WERI-Rb-1 (cell line): ENCODE data around the gene PSTPIP1.

ENCODE experiments used
- DNase-seq: peaks from one replicate; pipeline ENCODE4 v3.0.0-alpha.2; 2020
- H3K27ac ChIP-seq: fragments of 250-450 bp; sonication (Bioruptor Pico); 2 replicates; pipeline ENCODE4 v1.5.1; 2020; ENCODE audit warnings: mild to moderate bottlenecking, moderate library complexity
- H3K27me3 ChIP-seq: fragments of 250-450 bp; sonication (Bioruptor Pico); 2 replicates; pipeline ENCODE4 v1.5.1; 2021; ENCODE audit warnings: mild to moderate bottlenecking, low read depth, moderate library complexity; ENCODE audit not compliant: insufficient read depth, severe bottlenecking
- H3K36me3 ChIP-seq: fragments of 250-450 bp; sonication (Bioruptor Pico); 2 replicates; pipeline ENCODE4 v1.5.1; 2020; ENCODE audit warnings: mild to moderate bottlenecking, moderate library complexity
- H3K4me3 ChIP-seq: 2 replicates; pipeline ENCODE4 v1.5.1; 2011; ENCODE audit warnings: low read depth, mild to moderate bottlenecking, control low read depth, low read length
- H3K9me3 ChIP-seq: fragments of 250-450 bp; sonication (Bioruptor Pico); 2 replicates; pipeline ENCODE4 v1.5.1; 2021; ENCODE audit warnings: mild to moderate bottlenecking, moderate library complexity; ENCODE audit not compliant: severe bottlenecking
- CTCF ChIP-seq: IDR thresholded peaks from 2 replicates; pipeline ENCODE4 v1.5.1; 2011; ENCODE audit warnings: low read depth, mild to moderate bottlenecking, control low read depth, inconsistent platforms, low read length

Gene PSTPIP1

GRCh38 chr15:77010857-77011256 lies 15.9 kb downstream of the PSTPIP1 start:
- Histone ChIP-seq H3K27me3 (no peaks in the 10 kb centered on the region), H3K27ac (no peak overlapping the region), H3K4me3 (no peak overlapping the region), H3K9me3 (no peaks in the 10 kb centered on the region), H3K36me3 (no peaks in the 10 kb centered on the region)
- no peak for DNase-seq
- no peak for TF ChIP-seq CTCF

GRCh38 chr15:77012117-77012712 lies 17.3 kb downstream of the PSTPIP1 start:
- no peak overlapping the region for H3K4me3 ChIP-seq
- TF ChIP-seq CTCF = no peak
- H3K27me3 ChIP-seq = no peaks in the 10 kb centered on the region
- no peaks in the 10 kb centered on the region for H3K36me3 ChIP-seq
- no peak overlapping the region for H3K27ac ChIP-seq
- H3K9me3 ChIP-seq = no peaks in the 10 kb centered on the region
- no peak for DNase-seq

- H3K4me3 ChIP-seq = no peak overlapping the region
- no peaks in the 10 kb centered on the region for H3K9me3 ChIP-seq
- no peak for DNase-seq
- no peaks in the 10 kb centered on the region for H3K27me3 ChIP-seq
- H3K27ac ChIP-seq = no peak overlapping the region
- no peak for TF ChIP-seq CTCF
- no peaks in the 10 kb centered on the region for H3K36me3 ChIP-seq
Observed at GRCh38 chr15:77012868-77013267, 17.9 kb downstream of the PSTPIP1 start.

- no peaks in the 10 kb centered on the region for H3K36me3 ChIP-seq
- H3K27me3 ChIP-seq = no peaks in the 10 kb centered on the region
- no peak for TF ChIP-seq CTCF
- H3K27ac ChIP-seq = no peak overlapping the region
- H3K4me3 ChIP-seq = no peak overlapping the region
- no peak for DNase-seq
- H3K9me3 ChIP-seq = no peaks in the 10 kb centered on the region
Observed at GRCh38 chr15:77013776-77014131, 18.8 kb downstream of the PSTPIP1 start.

- no peak overlapping the region for H3K27ac ChIP-seq
- no peaks in the 10 kb centered on the region for H3K27me3 ChIP-seq
- no peak overlapping the region for H3K4me3 ChIP-seq
- H3K36me3 ChIP-seq = no peaks in the 10 kb centered on the region
- DNase-seq = no peak
- H3K9me3 ChIP-seq = no peaks in the 10 kb centered on the region
- no peak for TF ChIP-seq CTCF
Observed at GRCh38 chr15:77014132-77015081, 19.5 kb downstream of the PSTPIP1 start.
